ENCODE data around the gene SRGAP3. TPM values are rescaled to one million over a fixed set of nuclear protein-coding genes. Genes with fewer than 3 reads are reported as not detected.
"Not testable (repeated sequence)": the region's sequence is repeated elsewhere in the genome, so short reads cannot be mapped to it uniquely, and the experiment has no call there.

SRGAP3 gene
- total RNA-seq, 2 donors from 2014 or later: 10.9 to 11.4 TPM

DNA sequence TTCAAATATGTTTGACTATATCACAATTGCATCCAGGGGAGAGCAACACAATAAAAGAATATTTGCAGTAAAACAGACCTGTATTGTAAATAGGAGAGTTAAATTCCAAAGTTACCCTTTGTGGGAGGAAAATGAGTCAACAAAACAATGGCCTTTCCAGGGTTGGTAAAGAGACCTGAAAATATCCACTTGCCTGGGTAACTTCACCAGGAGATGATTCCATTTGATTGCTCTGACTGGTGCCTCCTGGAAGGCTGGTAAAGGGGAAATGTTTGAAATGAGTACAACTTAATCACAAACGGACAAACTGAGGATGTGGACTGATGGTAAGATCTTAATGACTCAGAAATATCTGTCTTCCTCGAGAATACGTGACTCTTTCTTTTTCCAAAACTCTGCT lies 43.6 kb upstream of the SRGAP3 start:
- TF ChIP-seq, protein P1, sequence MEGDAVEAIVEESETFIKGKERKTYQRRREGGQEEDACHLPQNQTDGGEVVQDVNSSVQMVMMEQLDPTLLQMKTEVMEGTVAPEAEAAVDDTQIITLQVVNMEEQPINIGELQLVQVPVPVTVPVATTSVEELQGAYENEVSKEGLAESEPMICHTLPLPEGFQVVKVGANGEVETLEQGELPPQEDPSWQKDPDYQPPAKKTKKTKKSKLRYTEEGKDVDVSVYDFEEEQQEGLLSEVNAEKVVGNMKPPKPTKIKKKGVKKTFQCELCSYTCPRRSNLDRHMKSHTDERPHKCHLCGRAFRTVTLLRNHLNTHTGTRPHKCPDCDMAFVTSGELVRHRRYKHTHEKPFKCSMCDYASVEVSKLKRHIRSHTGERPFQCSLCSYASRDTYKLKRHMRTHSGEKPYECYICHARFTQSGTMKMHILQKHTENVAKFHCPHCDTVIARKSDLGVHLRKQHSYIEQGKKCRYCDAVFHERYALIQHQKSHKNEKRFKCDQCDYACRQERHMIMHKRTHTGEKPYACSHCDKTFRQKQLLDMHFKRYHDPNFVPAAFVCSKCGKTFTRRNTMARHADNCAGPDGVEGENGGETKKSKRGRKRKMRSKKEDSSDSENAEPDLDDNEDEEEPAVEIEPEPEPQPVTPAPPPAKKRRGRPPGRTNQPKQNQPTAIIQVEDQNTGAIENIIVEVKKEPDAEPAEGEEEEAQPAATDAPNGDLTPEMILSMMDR (IDR thresholded peaks at IDR 0.05): no peak
- no peak for TF ChIP-seq POLR2A (IDR thresholded peaks at IDR 0.05)
- H3K4me3 ChIP-seq: no peak overlapping the region
- no peaks in the 10 kb centered on the region for H3K36me3 ChIP-seq (replicated peaks in 1 of 2; ENCODE audit: insufficient read depth in 1 of 2, low read depth in 2 of 2)
- 79 to 85% methylated on average over 3 of the region's 3 CpGs for WGBS, 2 donors
- ATAC-seq (no peak), DNase-seq (no peak)
- H3K27ac ChIP-seq: no peak overlapping the region
- no peaks in the 10 kb centered on the region for H3K4me1 ChIP-seq
- intact Hi-C loops (cut with DNase I): no loop called here
- no peaks in the 10 kb centered on the region for H3K27me3 ChIP-seq
- H3K9me3 ChIP-seq: no peaks in the 10 kb centered on the region

DNA sequence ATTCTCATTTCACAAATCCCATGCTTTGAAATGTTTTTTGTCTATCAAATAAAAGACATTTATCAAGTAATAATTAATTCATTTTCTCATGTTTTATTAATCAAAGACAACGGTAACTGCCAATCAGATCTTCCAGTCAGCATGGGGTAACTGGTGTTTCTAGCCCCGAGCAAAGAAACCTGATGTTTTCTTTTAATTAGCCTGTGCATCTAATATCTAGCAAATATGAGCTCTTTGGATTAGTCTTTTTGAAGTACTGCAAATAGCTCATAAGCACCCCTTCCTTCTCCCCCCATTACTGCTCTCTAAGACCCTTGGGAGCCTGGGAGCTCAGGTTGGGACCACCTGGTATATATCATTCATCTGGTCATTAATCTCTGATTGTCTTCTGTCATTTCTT lies 43.1 kb upstream of the SRGAP3 start:
- Histone ChIP-seq H3K36me3 (replicated peaks in 1 of 2; ENCODE audit: insufficient read depth in 1 of 2, low read depth in 2 of 2) (no peaks in the 10 kb centered on the region), H3K27me3 (no peaks in the 10 kb centered on the region), H3K4me1 (no peaks in the 10 kb centered on the region), H3K27ac (no peak overlapping the region), H3K9me3 (no peaks in the 10 kb centered on the region), H3K4me3 (no peak overlapping the region)
- WGBS, 2 donors: 89 to 97% methylated on average over 2 of the region's 2 CpGs
- intact Hi-C loops (cut with DNase I): no loop called here
- ATAC-seq (no peak), DNase-seq (no peak)
- TF ChIP-seq, protein P1 (IDR thresholded peaks at IDR 0.05): no peak
- no peak for TF ChIP-seq POLR2A (IDR thresholded peaks at IDR 0.05)

DNA sequence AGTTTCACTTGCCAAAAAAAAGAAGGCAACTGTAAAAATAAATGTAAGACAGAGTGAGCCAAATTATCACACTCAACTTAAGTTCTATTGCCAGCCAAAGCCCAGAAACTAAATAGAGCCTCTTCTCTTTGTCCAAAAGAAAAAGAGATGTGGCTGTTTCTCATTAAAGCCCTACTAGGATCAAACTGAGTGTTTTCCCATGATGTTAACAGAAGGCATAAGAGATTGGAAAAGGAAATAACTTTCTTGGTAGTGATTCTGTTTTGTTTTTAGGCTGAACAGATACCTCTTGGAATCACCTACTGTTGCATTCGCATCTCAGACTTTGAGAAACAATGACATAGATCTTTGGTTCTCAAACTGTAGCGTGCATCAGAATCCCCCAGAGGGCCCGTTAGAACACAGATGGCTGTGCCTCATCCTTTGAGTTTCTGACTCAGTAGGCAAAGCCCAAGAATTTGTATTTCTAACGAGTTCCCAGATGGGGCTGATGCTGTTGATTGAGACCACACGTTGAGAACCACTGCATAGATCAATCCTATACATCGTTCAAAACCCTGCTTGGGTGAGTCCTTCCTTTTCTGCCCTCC lies 42.5 kb upstream of the SRGAP3 start:
- H3K4me1 ChIP-seq: no peaks in the 10 kb centered on the region
- no peak for ATAC-seq
- H3K27ac ChIP-seq: no peak overlapping the region
- DNase-seq: no peak
- H3K27me3 ChIP-seq: no peaks in the 10 kb centered on the region
- no peaks in the 10 kb centered on the region for H3K9me3 ChIP-seq
- H3K4me3 ChIP-seq: no peak overlapping the region
- 79 to 88% methylated on average over 6 of the region's 6 CpGs for WGBS, 2 donors
- TF ChIP-seq POLR2A (IDR thresholded peaks at IDR 0.05): no peak
- TF ChIP-seq, protein P1 (IDR thresholded peaks at IDR 0.05): no peak
- no peaks in the 10 kb centered on the region for H3K36me3 ChIP-seq (replicated peaks in 1 of 2; ENCODE audit: insufficient read depth in 1 of 2, low read depth in 2 of 2)
- intact Hi-C loops (cut with DNase I): no loop called here

DNA sequence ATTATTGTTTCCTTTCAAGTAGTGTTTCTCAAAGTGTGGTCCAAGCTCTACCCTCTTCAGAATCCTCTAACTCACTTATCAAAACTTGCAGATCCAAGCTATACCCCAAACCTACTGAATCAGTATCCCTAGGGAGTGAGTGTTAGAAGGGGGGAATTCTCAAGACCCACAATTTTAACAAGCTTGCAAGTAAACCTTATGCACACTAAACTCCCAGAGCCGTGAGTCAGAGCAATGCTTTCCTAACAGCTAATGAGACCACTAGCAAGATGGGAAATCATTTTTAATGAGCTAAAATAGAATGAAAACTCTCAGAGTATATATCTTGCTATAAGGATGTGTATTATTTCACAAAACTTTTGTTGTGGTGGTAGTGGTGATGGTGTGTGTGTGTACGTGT lies 41.1 kb upstream of the SRGAP3 start:
- Histone ChIP-seq H3K27ac (no peak overlapping the region), H3K4me1 (no peaks in the 10 kb centered on the region), H3K4me3 (no peak overlapping the region), H3K36me3 (replicated peaks in 1 of 2; ENCODE audit: insufficient read depth in 1 of 2, low read depth in 2 of 2) (no peaks in the 10 kb centered on the region), H3K27me3 (no peaks in the 10 kb centered on the region), H3K9me3 (no peaks in the 10 kb centered on the region)
- intact Hi-C loops (cut with DNase I): no loop called here
- DNase-seq (no peak), ATAC-seq (no peak)
- WGBS, 2 donors: 87 to 94% methylated on average over 2 of the region's 2 CpGs
- TF ChIP-seq, protein P1 (IDR thresholded peaks at IDR 0.05): no peak
- TF ChIP-seq POLR2A (IDR thresholded peaks at IDR 0.05): no peak

DNA sequence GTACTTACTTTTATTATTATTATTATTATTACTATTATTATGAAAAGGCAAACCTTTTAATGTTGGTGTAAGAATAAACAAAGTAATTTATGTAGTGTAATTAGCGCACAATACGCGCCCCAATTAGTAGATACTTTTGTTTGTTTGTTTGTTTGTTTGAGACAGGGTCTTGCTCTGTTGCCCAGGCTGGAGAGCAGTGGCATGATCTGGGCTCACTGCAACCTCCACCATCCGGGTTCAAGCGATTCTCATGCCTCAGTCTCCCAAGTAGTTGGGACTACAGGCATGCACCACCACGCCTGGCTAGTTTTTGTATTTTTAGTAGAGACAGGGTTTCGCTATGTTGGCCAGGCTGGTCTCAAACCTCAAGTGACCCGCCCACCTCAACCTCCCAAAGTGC lies 32.1 kb upstream of the SRGAP3 start:
- H3K27me3 ChIP-seq; H3K9me3 ChIP-seq; DNase-seq; H3K27ac ChIP-seq; ATAC-seq; H3K36me3 ChIP-seq (replicated peaks in 1 of 2; ENCODE audit: insufficient read depth in 1 of 2, low read depth in 2 of 2); H3K4me3 ChIP-seq; intact Hi-C loops (cut with DNase I); H3K4me1 ChIP-seq: not testable (repeated sequence)
- WGBS, 2 donors: 82 to 85% methylated on average over 8 of the region's 8 CpGs

Data from body of pancreas (tissue), 4 donors.